K562 (cell line): ENCODE data around the gene RFT1. TPM values are rescaled to one million over a fixed set of nuclear protein-coding genes. Genes with fewer than 3 reads are reported as not detected.

Experiments
- COPS2 ChIP-seq: fragments of 450-650 bp; conservative IDR thresholded peaks from 2 replicates; pipeline ENCODE4 v1.6.1; 2016; ENCODE audit warnings: mild to moderate bottlenecking, moderate library complexity
- KLF16 ChIP-seq: IDR thresholded peaks from 2 replicates; pipeline ENCODE4 v1.6.1; 2016; ENCODE audit warnings: antibody characterized with exemption
- LEF1 ChIP-seq: fragments of 450-650 bp; IDR thresholded peaks from 2 replicates; pipeline ENCODE4 v1.6.1; 2016; ENCODE audit warnings: mild to moderate bottlenecking
- MTA3 ChIP-seq: fragments of 450-650 bp; formaldehyde crosslinking; IDR thresholded peaks from 2 replicates; pipeline ENCODE4 v1.6.1; 2017; ENCODE audit warnings: mild to moderate bottlenecking, borderline replicate concordance
- RREB1 ChIP-seq: fragments of 250-450 bp; sonication (Bioruptor Pico); IDR thresholded peaks from 2 replicates; pipeline ENCODE4 v1.4.0; 2020
- SMAD2 ChIP-seq: fragments of 150-350 bp; IDR thresholded peaks from 2 replicates; pipeline ENCODE4 v1.6.1; 2014; ENCODE audit warnings: low read depth, mild to moderate bottlenecking, low read length
- SMARCA4 ChIP-seq: fragments of 450-650 bp; IDR thresholded peaks from 2 replicates; pipeline ENCODE4 v1.6.1; 2016
- SP1 ChIP-seq: sonication (generic); formaldehyde crosslinking; IDR thresholded peaks from 2 replicates; pipeline ENCODE4 v1.8.1; 2022; ENCODE audit warnings: mild to moderate bottlenecking, missing genetic modification reagents
- TAL1 ChIP-seq: fragments of 450-650 bp; IDR thresholded peaks from 2 replicates; pipeline ENCODE4 v1.6.1; 2016; ENCODE audit warnings: mild to moderate bottlenecking
- ZKSCAN3 ChIP-seq: fragments of 250-450 bp; sonication (Bioruptor Pico); IDR thresholded peaks from 2 replicates; pipeline ENCODE4 v1.4.0; 2020
- ZNF140 ChIP-seq: fragments of 250-450 bp; sonication (Bioruptor Pico); IDR thresholded peaks from 2 replicates; pipeline ENCODE4 v1.8.0; 2021; ENCODE audit warnings: moderate library complexity, mild to moderate bottlenecking, inconsistent platforms
- ZNF766 ChIP-seq: fragments of 200-800 bp; sonication (Bioruptor generic); conservative IDR thresholded peaks from 2 replicates; pipeline ENCODE4 v1.6.1; 2016; ENCODE audit warnings: missing genetic modification characterization, missing compliant biosample characterization
- ZNF785 ChIP-seq: fragments of 250-450 bp; sonication (Bioruptor Pico); IDR thresholded peaks from 2 replicates; pipeline ENCODE4 v1.4.0; 2020; ENCODE audit warnings: mild to moderate bottlenecking
- polyA plus RNA-seq, 8 experiments: library from polyadenylated mRNA; depleted of rRNA in 4 of 8; stranded (reverse) in 5 of 8; unstranded in 3 of 8; fragments of >200 nt; fragmentation: Nextera tagmentation in 2 of 8; fragmentation: Illumina TruSeq in 1 of 8; extraction: Ambion mirVana in 2 of 8; extraction: Trizol in 1 of 8; gene quantifications; 2 replicates each; pipeline versions ENCODE4 v1.2.1 to v1.2.3, GENCODE V29; 2011 to 2014; ENCODE audit warnings: inconsistent platforms in 1 of 8, missing spikeins in 1 of 8
- total RNA-seq, 7 experiments: library from RNA; depleted of rRNA in 6 of 7; stranded (reverse); fragments of >200 nt in 6 of 7; fragmentation: Illumina TruSeq in 2 of 7; extraction: Trizol in 2 of 7; gene quantifications; 2 replicates each; pipeline versions ENCODE4 v1.2.1 to v1.2.3, GENCODE V29; 2011 to 2021; ENCODE audit warnings: low replicate concordance in 1 of 7
- TF ChIP-seq, protein P1 (sequence below): sonication (generic); formaldehyde crosslinking; IDR thresholded peaks from 2 replicates; pipeline ENCODE4 v1.8.0; 2022; ENCODE audit warnings: mild to moderate bottlenecking, missing genetic modification reagents
- TF ChIP-seq, protein P2 (sequence below): fragments of 250-450 bp; sonication (Bioruptor Pico); IDR thresholded peaks from 2 replicates; pipeline ENCODE4 v1.8.0; 2022; ENCODE audit warnings: inconsistent platforms, mild to moderate bottlenecking, moderate library complexity, borderline replicate concordance
- TF ChIP-seq, protein P3 (sequence below): fragments of 250-450 bp; sonication (Bioruptor Pico); IDR thresholded peaks from 2 replicates; pipeline ENCODE4 v1.4.0; 2020; ENCODE audit warnings: mild to moderate bottlenecking, moderate library complexity
- TF ChIP-seq, protein P4 (sequence below), 2 experiments: IDR thresholded peaks; 2 replicates each; pipeline ENCODE4 v1.6.1; 2012; ENCODE audit warnings: improper control_type of control experiment in 2 of 2, low read depth in 2 of 2, low read length in 2 of 2, borderline replicate concordance in 1 of 2

Gene RFT1
- total and polyA plus RNA-seq, 9 of the 15 experiments (the other 6 are each of a cell fraction or from before 2014, with no cell fraction given): 4.4 to 23.8 (median 8.9) TPM

GRCh38 chr3:53179580-53179979 lies 49.3 kb upstream of the RFT1 start (continued):
- TF ChIP-seq RREB1 (CRISPR knock-in tag) (no peak), ZNF785 (CRISPR knock-in tag) (no peak), ZNF766 (CRISPR knock-in tag) (no peak), ZNF140 (CRISPR knock-in tag) (no peak), SMAD2 (no peak), SP1 (CRISPR knock-in tag) (no peak), MTA3 (no peak), COPS2 (no peak), TAL1 (no peak), LEF1 (no peak), KLF16 (no peak), SMARCA4 (no peak), ZKSCAN3 (CRISPR knock-in tag) (no peak)
- TF ChIP-seq, protein P1, sequence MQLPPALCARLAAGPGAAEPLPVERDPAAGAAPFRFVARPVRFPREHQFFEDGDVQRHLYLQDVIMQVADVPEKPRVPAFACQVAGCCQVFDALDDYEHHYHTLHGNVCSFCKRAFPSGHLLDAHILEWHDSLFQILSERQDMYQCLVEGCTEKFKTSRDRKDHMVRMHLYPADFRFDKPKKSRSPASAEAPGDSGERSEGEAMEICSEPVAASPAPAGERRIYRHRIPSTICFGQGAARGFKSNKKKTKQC (CRISPR knock-in tag): no peak
- TF ChIP-seq, protein P2, sequence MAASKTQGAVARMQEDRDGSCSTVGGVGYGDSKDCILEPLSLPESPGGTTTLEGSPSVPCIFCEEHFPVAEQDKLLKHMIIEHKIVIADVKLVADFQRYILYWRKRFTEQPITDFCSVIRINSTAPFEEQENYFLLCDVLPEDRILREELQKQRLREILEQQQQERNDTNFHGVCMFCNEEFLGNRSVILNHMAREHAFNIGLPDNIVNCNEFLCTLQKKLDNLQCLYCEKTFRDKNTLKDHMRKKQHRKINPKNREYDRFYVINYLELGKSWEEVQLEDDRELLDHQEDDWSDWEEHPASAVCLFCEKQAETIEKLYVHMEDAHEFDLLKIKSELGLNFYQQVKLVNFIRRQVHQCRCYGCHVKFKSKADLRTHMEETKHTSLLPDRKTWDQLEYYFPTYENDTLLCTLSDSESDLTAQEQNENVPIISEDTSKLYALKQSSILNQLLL (CRISPR knock-in tag): no peak
- TF ChIP-seq, protein P3, sequence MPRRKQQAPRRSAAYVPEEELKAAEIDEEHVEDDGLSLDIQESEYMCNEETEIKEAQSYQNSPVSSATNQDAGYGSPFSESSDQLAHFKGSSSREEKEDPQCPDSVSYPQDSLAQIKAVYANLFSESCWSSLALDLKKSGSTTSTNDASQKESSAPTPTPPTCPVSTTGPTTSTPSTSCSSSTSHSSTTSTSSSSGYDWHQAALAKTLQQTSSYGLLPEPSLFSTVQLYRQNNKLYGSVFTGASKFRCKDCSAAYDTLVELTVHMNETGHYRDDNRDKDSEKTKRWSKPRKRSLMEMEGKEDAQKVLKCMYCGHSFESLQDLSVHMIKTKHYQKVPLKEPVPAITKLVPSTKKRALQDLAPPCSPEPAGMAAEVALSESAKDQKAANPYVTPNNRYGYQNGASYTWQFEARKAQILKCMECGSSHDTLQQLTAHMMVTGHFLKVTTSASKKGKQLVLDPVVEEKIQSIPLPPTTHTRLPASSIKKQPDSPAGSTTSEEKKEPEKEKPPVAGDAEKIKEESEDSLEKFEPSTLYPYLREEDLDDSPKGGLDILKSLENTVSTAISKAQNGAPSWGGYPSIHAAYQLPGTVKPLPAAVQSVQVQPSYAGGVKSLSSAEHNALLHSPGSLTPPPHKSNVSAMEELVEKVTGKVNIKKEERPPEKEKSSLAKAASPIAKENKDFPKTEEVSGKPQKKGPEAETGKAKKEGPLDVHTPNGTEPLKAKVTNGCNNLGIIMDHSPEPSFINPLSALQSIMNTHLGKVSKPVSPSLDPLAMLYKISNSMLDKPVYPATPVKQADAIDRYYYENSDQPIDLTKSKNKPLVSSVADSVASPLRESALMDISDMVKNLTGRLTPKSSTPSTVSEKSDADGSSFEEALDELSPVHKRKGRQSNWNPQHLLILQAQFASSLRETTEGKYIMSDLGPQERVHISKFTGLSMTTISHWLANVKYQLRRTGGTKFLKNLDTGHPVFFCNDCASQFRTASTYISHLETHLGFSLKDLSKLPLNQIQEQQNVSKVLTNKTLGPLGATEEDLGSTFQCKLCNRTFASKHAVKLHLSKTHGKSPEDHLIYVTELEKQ (CRISPR knock-in tag): no peak
- TF ChIP-seq, protein P4, sequence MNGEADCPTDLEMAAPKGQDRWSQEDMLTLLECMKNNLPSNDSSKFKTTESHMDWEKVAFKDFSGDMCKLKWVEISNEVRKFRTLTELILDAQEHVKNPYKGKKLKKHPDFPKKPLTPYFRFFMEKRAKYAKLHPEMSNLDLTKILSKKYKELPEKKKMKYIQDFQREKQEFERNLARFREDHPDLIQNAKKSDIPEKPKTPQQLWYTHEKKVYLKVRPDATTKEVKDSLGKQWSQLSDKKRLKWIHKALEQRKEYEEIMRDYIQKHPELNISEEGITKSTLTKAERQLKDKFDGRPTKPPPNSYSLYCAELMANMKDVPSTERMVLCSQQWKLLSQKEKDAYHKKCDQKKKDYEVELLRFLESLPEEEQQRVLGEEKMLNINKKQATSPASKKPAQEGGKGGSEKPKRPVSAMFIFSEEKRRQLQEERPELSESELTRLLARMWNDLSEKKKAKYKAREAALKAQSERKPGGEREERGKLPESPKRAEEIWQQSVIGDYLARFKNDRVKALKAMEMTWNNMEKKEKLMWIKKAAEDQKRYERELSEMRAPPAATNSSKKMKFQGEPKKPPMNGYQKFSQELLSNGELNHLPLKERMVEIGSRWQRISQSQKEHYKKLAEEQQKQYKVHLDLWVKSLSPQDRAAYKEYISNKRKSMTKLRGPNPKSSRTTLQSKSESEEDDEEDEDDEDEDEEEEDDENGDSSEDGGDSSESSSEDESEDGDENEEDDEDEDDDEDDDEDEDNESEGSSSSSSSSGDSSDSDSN (IDR thresholded peaks at IDR 0.05; ENCODE audit: borderline replicate concordance in 1 of 2, low read depth in 2 of 2, low read length in 2 of 2): no peak
- TF ChIP-seq, all 486 proteins: peak for 0
